Middle frontal gyrus (tissue), 1 donor: ENCODE results near the gene UBN1.

ENCODE experiments used
- DNase-seq: peaks from one replicate; pipeline ENCODE4 v3.0.0-alpha.2; 2015; ENCODE audit warnings: low spot score; ENCODE audit errors: extremely low spot score

Gene UBN1

DNA sequence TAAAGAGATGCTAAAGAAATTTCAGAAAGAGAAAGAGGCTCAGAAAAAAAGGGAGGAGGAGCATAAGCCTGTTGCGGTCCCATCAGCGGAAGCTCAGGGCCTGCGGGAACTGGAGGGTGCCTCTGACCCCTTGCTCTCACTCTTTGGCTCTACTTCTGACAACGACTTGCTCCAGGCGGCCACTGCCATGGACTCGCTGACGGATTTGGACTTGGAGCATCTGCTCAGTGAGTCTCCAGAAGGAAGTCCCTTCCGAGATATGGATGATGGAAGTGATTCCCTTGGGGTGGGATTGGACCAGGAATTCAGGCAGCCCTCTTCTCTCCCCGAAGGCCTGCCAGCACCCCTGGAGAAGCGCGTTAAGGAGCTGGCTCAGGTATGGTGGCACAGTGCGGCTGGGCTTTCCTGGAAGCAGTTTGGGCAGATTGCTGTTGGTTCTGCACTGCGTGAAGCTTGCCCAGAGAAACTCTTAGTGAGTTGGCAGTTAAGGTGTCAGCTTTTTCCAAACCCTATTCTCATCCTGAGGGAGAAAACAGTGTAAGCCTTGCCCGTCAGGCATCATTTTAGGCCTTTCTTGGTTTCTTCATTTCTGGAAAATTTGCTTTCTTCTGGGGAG is 13.6 kb downstream of the UBN1 start:
- no peak for DNase-seq

DNA sequence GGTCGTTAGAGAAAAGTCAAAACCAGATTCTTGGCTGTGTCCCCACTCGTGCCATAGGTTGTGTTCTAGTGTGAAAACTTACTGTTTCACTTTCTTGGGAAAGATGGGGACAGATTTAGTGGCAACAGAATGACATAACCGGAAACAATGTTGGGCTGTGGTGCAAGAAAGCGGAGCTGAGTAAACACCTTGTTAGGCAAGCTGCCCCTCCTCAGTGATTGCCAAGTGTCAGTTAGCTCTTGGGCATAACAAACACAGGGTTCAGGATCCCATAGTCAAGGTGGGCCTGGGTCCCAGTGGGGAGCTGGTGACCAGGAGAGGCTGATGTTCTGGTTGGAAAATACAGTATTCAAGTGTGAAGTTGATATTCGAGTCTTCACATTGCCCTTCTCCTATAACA is 15.4 kb downstream of the UBN1 start:
- DNase-seq: no peak

DNA sequence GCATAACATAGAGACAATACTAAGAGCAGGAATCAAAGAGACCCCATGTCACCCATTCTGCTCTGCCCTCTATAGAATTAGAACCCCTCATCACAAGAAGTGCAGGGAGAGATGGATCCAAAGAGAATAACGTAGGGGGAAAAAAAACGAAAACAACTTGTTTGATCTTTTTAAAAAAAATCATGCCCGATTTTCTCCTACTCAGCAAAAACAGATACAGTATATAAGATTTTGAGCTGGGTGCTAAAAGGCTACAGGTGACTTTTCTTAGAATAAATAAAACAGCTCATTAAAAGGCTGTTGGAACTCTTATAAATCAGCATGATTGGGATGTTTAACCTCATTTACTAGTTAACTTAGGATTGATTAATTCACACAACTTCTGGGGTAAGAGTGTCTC is 17.4 kb downstream of the UBN1 start:
- DNase-seq: no peak

DNA sequence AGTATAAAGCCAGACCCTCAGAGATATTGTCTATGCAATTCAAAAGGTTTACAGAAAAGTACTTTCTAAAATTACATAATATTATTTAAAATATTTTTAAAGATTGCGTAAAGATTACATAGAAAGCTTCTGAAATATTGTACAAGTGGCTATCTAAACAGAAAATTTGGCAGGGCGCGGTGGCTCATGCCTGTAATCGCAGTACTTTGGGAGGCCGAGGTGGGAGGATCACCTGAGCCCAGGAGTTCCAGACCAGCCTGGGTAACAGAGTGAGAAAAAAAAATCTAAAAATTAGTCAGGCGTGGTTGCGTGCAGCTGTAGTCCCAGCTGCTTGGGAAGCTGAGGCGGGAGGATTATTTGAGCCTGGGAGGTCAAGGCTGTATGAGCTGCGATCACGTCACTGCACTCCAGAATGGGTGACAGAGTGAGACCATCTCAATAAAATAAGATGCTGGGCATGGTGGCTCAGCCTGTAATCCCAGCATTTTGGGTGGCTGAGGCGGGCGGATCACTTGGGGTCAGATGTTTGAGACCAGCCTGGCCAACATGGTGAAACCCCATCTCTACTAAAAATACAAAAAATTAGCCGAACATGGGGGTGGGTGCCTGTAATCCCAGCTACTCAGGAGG is 18.1 kb downstream of the UBN1 start:
- no peak for DNase-seq

DNA sequence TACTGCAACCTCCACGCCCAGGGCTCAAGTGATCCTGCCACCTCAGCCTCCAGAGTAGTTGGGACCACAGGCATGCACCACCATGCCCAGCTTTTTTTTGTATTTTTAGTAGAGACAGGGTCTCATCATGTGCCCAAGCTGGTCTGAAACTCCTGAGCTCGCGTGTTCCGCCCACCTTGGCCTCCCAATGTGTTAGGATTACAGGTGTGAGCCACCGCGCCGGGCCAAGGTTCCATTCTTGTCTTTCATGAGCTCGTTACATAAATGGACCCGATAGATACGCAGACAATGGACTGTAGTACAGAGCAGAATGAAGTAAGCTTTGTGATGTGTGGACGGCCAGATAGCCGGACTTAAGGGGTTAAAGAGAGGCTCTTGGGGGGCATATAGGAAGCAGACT is 19.3 kb downstream of the UBN1 start:
- DNase-seq: no peak

DNA sequence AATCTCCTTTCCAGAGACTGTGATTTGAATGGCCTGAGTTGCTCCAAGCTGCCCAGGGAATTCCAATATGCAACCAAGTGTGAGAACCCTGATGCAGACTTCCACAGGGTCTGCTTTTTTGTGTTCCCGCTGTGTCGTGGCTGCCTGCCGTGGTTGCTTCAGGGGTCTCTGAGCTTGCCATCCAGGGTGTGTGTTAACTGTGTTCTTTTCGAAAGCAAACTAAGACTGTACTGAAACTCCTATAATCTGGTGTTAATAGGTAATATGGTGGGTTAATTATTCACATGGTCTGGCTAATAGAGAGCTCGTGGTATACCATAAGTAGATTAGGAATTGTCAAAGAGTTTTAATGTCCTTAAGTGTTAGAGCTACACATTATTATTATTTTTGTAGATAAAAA is 20.7 kb downstream of the UBN1 start:
- no peak for DNase-seq

DNA sequence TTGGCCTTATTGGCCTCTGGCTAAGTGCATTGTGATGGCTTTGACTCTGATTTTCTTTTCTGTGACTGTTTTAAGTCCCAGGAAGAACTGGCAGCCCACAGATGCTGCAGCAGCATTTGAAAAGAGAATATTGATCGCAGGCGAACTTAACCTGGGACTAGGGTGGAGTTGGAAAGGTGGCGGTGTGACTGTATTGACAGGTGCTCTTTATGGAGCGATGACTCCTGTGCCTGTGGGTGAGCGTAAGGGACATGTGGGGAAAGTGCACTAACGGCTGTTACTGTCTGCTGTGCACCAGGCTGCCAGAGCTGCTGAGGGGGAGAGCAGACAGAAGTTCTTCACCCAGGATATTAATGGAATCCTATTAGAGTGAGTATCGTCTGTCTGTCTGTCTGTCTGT is 21.3 kb downstream of the UBN1 start:
- DNase-seq: no peak

DNA sequence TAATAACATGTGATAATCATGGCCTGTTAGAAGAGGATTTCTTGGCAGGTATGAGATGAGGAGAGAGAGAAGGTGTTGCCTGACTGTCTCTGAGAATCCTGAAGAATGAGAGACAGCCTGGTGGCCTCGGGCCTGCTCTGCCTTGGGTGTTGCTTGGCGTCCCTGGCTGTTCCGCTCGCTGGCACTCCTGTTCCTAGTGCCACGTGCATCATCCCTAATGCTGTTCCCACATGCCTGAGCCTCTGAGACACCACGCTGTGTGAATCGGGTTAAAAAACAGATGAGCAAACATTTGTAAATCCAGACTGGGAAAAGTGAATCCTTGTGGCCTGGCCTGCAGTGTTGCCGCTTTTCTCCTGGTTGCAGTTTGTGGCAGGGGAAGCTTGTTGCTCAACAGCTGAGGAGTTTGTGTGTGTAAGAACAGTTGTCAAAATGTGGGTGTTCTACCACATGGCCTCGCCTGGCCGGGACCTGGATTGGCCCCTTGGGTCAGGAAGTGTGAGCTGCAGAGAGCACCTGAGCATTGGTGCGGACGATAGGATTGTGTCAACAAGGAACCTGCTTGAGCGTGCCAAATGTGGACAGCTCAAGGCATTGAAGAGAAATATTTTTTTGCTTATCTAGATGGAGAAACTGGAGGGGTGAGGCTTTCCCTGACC is 22.0 kb downstream of the UBN1 start:
- DNase-seq: no peak

DNA sequence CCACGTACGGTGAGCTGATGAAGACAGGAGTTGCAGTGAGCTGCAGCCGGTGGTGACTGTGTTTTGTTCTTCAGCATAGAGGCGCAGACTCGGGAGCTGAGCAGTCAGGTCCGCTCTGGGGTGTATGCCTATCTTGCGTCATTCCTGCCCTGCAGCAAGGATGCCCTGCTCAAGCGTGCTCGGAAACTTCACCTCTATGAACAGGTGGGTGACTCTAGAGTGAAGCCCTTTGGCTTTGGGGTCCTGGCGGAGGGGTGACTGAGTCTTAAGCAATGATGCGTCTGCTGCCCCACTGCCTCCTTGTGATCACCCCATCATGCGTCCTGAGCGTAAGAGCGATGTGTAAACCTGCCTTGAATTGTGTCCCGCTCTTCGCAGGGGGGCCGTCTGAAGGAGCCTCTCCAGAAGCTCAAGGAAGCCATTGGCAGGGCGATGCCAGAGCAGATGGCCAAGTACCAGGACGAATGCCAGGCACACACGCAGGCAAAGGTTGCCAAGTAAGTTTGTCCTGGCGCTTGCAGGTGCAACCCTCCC is 22.9 kb downstream of the UBN1 start:
- DNase-seq: no peak

DNA sequence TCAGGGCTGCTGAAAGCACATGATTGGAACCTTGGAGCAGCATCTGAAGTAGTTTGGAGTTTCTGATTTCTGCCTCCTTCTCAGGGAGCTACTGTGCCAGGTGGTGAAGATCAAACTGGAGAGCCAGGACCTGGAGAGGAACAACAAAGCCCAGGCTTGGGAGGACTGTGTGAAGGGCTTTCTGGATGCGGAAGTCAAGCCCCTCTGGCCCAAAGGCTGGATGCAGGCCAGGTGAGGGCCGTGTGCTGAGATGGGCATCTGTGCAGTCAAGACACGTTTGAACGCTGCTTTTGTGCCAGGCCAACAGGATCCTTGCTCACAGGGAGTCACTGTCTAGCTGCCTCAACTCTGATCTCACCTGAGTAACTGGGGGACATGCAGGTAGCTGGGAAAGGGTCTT is 23.8 kb downstream of the UBN1 start:
- DNase-seq: no peak

DNA sequence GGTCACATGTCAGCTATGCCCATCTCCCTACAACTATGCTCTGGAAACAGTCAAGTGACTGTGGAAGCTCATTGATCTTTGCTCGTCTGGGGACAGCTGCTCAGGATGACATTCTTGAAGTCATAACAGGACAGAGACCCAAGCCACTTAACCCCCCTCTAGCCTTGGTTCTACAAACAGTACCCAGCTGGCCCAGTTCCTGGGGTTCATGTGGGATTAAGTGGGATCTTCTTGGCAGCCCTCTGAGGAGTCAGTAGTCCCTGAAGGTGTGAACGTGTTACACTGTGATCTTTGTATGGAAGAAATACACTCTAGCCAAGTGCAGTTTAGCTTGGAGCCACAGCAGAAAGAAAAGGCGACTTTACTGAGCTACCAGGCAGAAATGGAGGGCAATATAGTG is 25.8 kb downstream of the UBN1 start:
- DNase-seq: no peak

DNA sequence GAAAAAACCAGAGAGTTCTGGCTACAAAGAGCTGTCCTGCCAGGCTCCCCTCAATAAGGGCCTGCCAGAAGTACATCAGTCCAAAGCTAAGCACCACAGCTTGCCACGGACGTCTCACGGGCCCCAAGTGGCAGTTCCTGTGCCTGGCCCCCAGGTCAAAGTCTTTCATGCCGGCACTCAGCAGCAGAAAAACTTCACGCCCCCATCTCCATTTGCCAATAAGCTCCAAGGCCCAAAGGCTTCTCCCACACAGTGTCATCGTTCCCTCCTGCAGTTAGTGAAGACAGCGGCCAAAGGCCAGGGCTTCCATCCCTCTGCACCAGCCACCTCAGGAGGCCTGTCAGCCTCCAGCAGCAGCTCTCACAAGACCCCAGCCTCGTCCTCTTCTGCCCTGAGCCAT is 27.4 kb downstream of the UBN1 start:
- DNase-seq: no peak

DNA sequence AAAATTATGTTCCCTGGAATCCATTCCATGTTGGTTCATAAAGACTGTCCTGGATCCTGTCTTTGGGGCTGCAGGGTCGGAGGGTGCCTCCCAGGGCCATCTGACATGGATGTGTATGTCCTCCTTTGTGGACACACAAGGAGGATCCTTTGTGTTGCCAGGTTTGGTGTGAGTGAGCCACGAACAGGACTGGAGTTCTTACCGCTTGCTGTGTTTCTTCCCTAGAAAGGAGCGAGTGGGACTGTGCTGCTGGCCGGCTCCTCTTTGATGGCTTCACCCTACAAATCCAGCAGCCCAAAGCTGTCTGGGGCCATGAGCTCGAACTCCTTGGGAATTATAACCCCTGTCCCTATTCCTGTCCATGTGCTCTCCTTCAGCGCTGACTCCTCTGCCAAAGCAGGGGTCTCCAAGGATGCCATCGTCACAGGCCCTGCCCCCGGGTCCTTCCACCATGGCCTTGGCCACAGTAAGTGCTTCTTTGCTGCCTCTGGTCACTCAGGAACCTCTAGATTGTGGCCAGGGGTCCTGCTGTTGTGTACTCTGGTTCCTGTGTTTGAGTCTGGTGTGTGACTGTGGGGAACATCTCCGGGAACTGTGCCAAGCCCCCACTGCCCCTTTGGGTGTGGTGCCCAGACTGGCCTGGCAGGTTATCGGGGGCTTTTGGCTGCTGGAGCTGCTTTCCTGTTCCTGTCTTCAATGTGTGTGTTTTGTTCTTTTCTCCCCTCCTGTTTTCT is 29.5 kb downstream of the UBN1 start:
- no peak for DNase-seq

DNA sequence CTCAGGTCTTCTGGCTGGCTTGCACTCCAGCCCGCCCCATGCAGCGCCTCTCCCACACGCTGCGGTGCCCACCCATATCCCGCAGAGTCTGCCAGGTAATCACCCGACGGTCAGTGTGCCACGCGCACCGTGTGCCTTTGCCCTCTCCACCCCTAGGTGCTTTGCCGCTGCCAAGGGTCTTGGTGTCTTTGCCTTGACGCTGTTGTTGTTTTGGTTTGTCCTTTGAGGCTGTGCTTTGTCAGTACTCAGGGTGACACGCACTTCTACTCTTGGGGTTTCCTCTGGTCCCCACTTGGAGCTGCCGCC is 30.1 kb downstream of the UBN1 start:
- DNase-seq: no peak

DNA sequence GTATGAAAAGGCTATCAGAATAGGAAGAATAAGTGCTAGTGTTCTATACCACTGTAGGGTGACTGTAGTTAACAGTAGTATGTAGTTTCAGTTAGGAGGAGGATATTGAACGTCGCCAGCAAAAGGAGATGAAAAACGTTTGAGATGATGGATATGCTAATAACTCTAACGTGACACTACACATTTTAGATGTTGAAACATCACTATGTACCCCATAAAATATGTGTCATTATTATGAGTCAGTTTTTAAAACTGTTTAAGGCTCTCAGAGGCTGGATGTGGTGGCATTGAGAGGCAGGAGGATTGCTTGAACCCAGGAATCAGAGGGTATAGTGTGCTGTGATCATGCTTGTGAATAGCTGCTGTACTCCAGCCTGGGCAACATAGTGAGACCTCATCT is 31.8 kb downstream of the UBN1 start:
- no peak for DNase-seq

DNA sequence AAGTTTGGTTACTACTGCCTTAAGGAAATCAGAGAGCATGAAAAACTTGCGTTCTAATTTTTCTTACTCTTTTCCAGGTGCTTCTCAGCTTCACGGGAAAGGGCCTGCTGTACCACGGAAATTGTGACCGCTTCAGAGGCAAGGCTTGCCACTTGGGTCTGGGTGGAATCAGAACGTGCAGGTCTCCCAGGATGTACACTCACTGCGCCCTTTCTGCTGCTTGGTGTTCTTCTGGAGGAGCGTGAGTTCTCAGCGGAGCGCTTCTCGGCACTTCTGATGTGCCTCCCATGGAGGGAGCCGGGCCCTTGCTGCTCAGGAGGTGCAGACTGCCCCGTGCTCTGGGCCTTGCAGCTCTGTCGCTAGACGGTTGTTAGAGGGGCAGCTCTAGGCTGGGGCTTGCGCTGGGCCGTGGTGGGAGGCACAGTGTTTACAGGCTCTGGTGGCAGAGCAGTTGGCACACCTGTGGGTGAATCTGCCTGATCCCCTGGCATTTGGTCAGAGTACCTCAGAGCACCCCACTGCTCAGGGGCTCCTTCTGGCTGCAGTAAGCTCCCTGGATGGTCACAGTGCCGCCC is 32.8 kb downstream of the UBN1 start:
- no peak for DNase-seq

DNA sequence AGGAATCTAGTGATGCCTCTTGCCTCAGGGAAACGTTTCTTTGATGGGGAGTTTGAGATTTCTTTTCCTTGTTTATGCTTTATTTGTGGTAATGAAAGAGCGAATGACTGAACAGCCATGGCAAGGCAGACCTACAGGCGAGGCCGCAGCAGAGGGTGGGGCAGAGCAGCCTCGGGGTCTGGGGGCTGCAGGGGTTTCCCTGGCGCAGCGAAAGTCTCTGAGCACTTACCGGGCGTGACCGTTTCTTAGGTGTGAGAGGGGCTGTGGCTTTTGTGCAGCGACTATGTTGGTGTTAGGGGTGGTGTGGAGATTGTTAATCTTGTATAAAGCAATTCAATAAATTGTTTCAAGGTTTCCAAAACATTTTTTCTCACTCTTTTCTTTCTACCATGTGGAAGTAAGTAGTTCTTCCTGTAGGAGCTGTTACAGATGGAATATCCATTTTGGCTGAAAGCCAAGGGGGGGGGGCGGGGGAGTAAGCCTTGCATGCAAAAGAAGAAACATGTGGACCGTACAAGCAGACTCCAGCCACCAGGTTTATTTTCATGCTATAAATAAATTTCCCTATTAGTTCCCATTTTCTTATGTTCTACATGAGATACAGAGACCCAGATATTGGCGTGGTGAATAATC is 34.8 kb downstream of the UBN1 start:
- DNase-seq: no peak

DNA sequence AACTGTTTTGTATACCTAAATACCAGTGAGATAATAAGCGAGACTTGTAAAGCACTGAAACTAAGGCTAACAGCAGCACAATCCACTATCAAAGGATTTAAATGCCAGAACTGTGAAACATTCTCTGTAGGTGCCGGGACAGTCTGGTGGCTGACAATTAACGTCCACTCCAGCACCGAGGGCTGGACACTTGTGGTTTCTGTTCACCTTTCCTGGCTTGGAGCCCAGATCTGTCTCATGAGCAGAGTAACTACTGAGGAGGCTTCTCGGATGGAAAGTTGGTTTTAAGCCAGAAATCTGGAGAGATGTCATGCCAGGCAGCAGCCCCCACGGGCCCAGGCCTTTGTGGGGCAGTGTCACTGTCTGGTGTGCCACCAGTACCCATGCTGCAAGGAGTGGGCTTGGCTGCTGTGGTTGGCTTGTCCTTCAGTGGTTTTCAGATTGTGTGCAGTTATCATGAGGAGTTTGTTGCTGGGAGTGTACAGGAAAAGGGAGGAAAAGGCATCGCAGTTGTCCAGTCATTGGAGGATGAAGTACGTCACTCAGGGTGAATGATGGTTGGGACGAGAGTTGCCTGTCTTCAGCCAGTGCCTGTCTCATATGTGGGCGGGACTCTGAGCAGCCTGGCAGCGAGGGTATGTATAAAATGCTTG is 35.5 kb downstream of the UBN1 start:
- DNase-seq: no peak

DNA sequence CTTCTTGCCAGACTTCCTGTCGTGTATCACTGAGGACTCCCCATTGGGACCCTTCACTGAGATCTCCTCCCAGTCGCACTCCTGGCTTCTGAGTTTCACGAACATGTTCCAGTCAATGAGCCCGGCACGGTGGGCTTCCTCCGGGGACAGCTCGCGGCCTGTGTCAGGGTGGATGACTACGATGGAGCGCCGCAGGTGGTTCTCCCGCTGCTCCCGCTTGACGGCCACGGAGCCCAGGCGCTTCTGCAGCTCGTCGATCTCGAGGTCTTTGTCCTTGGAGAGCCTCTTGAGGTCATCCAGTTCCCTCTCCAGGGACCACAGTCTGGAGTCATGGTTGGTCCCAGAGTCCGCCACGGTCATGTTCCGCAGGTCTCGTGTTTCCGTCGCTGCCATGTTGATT is 36.2 kb downstream of the UBN1 start:
- DNase-seq: no peak

DNA sequence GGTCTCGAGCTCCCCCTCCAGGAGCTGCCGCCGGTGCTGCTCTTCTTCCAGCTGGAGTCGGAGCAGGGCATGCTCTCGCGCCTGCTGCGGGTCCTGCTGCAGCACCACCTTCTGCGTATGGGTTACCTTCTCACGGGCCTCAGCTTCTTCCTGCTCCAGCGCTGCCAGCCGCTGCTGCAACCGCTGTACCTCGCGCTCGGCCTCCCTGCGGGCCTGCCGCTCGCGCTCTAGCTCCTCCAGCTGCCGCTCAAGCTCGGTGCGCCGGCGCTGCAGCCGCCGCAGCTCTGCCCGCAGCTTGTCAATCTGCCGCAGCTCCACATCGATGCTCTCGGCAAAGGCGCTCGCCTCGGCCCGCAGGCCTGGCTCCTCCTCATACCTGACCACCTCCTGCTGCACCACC is 36.9 kb downstream of the UBN1 start:
- no peak for DNase-seq
